Subcutaneous adipose tissue (tissue), 4 donors: ENCODE measurements around the gene KCNF1. TPM values are rescaled to one million over a fixed set of nuclear protein-coding genes. Genes with fewer than 3 reads are reported as not detected.

ENCODE experiments used
- total RNA-seq, 4 donors: library from RNA; depleted of rRNA; stranded (reverse); fragments of >200 nt; gene quantifications; one replicate each; pipeline ENCODE4 v1.1.0, GENCODE V29; 2016
- TF ChIP-seq, protein P1 (sequence below): fragments of 450-650 bp; IDR thresholded peaks from one replicate; pipeline ENCODE4 v1.5.1; 2016; ENCODE audit warnings: low read depth, mild to moderate bottlenecking, control low read depth, antibody characterized with exemption, moderate library complexity

The KCNF1 gene
- total RNA-seq, 4 donors from 2014 or later, result not detected

DNA sequence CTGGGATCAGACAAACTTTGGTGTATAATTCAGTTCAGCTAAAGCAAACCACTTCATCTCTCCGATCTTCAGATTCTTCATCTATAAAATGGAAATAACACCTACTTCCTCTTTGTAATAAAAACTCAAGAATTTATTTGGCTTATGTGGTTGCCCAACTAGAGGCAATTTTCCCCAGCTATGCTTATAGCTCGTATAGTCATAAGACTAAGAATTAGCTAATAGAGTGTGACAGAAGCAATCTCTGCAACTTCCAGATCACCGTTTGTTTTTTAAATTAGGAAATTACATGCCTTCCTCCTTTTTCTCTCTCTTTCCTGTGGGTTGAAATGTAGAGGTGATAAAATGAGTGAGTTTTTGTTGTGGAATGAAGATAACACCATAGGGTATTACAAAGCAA is 35.3 kb upstream of the KCNF1 start:
- TF ChIP-seq, protein P1, sequence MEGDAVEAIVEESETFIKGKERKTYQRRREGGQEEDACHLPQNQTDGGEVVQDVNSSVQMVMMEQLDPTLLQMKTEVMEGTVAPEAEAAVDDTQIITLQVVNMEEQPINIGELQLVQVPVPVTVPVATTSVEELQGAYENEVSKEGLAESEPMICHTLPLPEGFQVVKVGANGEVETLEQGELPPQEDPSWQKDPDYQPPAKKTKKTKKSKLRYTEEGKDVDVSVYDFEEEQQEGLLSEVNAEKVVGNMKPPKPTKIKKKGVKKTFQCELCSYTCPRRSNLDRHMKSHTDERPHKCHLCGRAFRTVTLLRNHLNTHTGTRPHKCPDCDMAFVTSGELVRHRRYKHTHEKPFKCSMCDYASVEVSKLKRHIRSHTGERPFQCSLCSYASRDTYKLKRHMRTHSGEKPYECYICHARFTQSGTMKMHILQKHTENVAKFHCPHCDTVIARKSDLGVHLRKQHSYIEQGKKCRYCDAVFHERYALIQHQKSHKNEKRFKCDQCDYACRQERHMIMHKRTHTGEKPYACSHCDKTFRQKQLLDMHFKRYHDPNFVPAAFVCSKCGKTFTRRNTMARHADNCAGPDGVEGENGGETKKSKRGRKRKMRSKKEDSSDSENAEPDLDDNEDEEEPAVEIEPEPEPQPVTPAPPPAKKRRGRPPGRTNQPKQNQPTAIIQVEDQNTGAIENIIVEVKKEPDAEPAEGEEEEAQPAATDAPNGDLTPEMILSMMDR, result no peak

DNA sequence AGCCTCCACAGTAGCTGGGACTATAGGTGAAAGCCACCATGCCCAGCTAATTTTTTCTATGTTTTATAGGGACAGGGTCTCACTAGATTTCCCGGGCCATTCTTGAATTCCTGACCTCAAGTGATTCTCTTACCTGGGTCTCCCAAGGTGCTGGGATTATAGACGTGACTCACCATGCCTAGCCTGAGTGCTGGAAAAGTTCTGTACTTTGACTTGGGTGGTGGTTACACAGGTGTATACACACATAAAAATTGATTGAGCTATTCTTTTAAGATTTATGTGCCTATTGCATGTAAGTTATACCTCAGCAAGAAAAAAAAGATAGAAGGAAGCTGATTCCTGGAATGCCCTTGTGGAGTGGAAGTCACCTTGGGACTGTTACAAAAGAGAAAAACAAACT is 34.8 kb upstream of the KCNF1 start:
- TF ChIP-seq, protein P1, result no peak

DNA sequence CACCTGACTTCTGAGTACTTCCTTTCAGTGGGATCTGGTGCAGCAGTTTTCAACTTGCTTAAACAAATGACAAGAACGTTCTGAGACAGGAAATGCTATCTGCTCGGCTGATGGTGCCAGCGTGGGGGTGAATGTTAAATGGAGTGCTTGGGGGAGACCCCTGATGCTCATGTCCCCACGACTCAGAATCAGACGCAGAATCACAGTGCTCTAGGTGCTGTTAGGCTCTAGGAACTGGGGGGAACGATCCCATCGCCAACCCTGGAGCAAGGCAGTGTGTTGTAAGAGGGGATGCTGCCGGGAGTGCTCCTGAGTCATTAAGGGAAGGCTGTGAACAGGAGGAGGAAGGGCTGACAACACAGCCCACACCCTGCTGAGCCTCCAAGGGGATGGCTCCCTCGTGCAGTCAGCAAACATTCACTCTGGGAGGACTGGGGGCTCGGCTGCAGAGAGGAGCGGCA is 34.1 kb upstream of the KCNF1 start:
- TF ChIP-seq, protein P1, result no peak

DNA sequence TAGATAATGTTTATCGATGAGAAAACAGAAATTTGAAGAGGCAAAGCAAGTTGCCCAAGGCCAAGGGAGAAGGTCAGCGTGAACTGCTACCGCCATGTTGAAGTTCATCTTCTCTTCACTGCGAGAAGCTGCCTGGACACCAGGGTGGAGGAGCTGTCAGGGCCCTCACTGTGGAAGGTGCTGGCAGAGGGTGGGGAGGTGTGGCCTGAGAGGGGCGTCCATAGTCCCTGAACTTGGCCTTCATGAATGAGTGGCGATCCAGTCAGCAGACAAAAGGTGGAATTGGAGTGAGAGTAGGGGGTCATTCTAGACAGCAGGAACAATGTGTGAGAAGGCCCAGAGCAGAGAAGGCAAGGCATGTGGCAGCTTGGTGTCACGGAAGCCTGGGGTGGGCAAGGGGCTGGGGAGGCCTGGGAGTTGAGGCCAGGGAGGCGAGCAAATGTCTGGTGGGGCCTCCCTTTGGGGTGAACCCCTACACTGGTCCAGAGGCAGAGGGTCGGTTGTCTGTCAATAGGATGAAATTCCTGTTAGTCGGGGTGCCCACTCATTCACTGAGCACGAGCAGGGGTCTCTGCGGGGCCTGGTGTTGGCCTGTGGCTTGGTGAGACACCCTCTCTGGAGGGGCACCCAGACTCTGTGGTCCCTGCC is 33.3 kb upstream of the KCNF1 start:
- TF ChIP-seq, protein P1, result no peak

DNA sequence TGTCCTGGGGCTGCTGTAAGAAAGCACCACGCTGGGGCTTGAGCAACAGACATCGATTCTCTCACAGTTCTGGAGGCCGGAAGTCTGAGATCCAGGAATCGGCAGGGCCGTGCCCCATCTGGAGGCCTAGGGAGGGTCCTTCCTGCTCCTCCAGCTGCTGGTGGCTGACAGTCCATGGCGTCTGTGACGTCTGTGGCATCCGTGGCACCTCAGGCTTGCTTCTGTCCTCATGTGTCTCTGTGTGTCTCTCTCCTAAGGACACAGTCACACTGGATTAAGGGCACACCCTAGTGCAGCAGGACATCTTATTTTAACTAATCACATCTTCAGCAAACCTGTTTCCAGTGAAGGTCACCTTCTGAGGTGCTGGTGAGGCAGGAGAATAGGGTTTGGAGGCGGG is 32.6 kb upstream of the KCNF1 start:
- TF ChIP-seq, protein P1, result no peak

DNA sequence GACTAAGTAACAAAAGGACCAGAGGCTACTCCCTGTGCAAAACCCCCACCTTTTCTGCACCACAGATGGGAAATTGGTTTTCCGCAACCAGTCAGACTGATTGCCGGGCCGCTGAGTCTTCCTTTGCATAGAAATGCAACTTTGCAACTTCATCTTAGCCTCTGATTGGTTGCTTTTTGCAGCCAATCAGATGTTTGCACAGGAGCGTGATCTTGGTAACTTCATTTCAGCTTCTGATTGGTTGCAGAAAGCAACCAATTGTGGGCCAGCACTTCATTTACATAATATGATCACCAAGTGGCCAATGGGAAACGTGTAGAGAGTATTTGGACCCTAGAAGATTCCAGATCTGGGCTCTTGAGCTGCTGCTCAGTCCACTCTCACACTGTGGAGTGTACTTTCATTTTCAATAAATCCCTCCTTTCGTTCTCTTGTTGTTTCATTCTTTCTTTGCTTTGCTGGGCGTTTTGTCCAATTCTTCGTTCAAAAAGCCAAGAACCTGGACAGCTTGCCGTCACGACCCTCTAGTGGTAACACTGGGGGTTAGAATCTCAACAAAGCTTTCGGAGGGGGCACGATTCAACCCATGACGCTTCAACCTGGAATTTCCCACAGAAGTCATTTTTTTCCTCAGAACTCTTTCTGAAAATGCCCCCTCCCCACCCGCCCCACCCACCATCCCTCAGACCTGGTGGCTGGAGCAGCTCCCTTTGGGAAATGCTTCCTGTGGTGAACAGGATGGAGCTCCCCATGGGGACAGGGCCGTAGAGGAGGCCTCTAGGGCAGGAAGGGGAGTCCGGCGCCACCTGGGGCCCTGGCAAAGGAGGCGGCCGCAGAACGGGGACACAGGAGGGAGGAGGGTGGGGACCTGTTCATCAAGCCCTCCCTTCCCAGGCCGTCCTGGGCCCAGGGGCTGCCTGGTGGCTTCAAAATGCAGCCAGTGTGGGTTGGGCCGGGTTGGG is 31.8 kb upstream of the KCNF1 start:
- TF ChIP-seq, protein P1, result no peak
